Dermis blood vessel endothelial cell (primary cell): ENCODE measurements around the gene RAB33B. TPM values are rescaled to one million over a fixed set of nuclear protein-coding genes. Genes with fewer than 3 reads are reported as not detected.
"Not testable (repeated sequence)": the region's sequence is repeated elsewhere in the genome, so short reads cannot be mapped to it uniquely, and the experiment has no call there.

Source experiments
- DNase-seq: peaks from one replicate; pipeline ENCODE4 v3.0.0; 2010
- total RNA-seq: library from RNA; depleted of rRNA; stranded (reverse); fragments of >200 nt; gene quantifications from 2 replicates; pipeline ENCODE4 v1.2.3, GENCODE V29; 2014

Gene RAB33B
- total RNA-seq, 1 donor from 2014 or later = 27.1 TPM

- DNase-seq = no peak
These were observed 12.0 kb downstream of the RAB33B start for GRCh38 chr4:139465922-139466321.

- DNase-seq = not testable (repeated sequence)
These were observed 14.8 kb downstream of the RAB33B start for GRCh38 chr4:139468756-139469155.

GRCh38 chr4:139469216-139469615 is 15.3 kb downstream of the RAB33B start:
- no peak for DNase-seq

- DNase-seq = no peak
These were observed 15.9 kb downstream of the RAB33B start for GRCh38 chr4:139469869-139470268.

- no peak for DNase-seq
These were observed 16.4 kb downstream of the RAB33B start for GRCh38 chr4:139470295-139470694.

GRCh38 chr4:139470997-139471665 is 17.2 kb downstream of the RAB33B start:
- DNase-seq = no peak

GRCh38 chr4:139472852-139473251 is 18.9 kb downstream of the RAB33B start:
- no peak for DNase-seq

GRCh38 chr4:139476363-139476762 is 22.4 kb downstream of the RAB33B start:
- DNase-seq = no peak

- DNase-seq = peak; percentile 29
These were observed 27.5 kb downstream of the RAB33B start for GRCh38 chr4:139481465-139481864.

GRCh38 chr4:139483000-139483399 is 29.1 kb downstream of the RAB33B start:
- no peak for DNase-seq

GRCh38 chr4:139484783-139485311 is 30.9 kb downstream of the RAB33B start:
- no peak for DNase-seq

- DNase-seq = no peak
These were observed 34.5 kb downstream of the RAB33B start for GRCh38 chr4:139488442-139488841.

GRCh38 chr4:139489638-139490037 is 35.7 kb downstream of the RAB33B start:
- no peak for DNase-seq

GRCh38 chr4:139492429-139492828 is 38.5 kb downstream of the RAB33B start:
- DNase-seq = no peak

GRCh38 chr4:139493176-139493575 is 39.3 kb downstream of the RAB33B start:
- DNase-seq = no peak

GRCh38 chr4:139499186-139499585 is 45.3 kb downstream of the RAB33B start:
- DNase-seq = no peak

GRCh38 chr4:139501117-139501516 is 47.2 kb downstream of the RAB33B start:
- DNase-seq = no peak

GRCh38 chr4:139501527-139501926 is 47.6 kb downstream of the RAB33B start:
- no peak for DNase-seq

- DNase-seq = peak; percentile 19
These were observed 48.3 kb downstream of the RAB33B start for GRCh38 chr4:139501927-139502899.

- no peak for DNase-seq
These were observed 49.8 kb downstream of the RAB33B start for GRCh38 chr4:139503622-139504166.

- DNase-seq = peak; percentile 50
These were observed 52.9 kb downstream of the RAB33B start for GRCh38 chr4:139506774-139507173.

- peak; percentile 76 for DNase-seq
These were observed 54.8 kb downstream of the RAB33B start for GRCh38 chr4:139508581-139509237.
